Measurements from ENCODE around the gene APOBEC3A.

GRCh38 chr22:38949889-38950405 lies 7.5 kb upstream of the APOBEC3A start:
- TF ChIP-seq ATF7 (IDR thresholded peaks at IDR 0.05; ENCODE audit: low read depth) (no peak), MLLT1 (IDR thresholded peaks at IDR 0.05) (no peak), CHD4 (IDR thresholded peaks at IDR 0.05) (no peak), EZH2 (IDR thresholded peaks at IDR 0.05; ENCODE audit: borderline replicate concordance, control insufficient read depth, low read depth, low read length) (no peak), POU2F2 (IDR thresholded peaks at IDR 0.05; ENCODE audit: borderline replicate concordance, low read depth, low read length) (no peak), CTCF (IDR thresholded peaks at IDR 0.05 in 2 of 3, conservative IDR thresholded peaks at IDR 0.05 in 1 of 3; ENCODE audit: control insufficient read depth in 2 of 3, extremely low read depth in 1 of 3, insufficient read depth in 1 of 3, low read depth in 3 of 3, low read length in 3 of 3) (no peak)
